Large intestine (tissue), 3 donors: ENCODE data around the gene PLEKHA6. TPM values are rescaled to one million over a fixed set of nuclear protein-coding genes. Genes with fewer than 3 reads are reported as not detected.

Source experiments
- DNase-seq, 2 donors: peaks; one replicate each; pipeline versions ENCODE4 v3.0.0 to v3.0.0-alpha.2; 2013
- H3K27ac ChIP-seq: one replicate; pipeline ENCODE4 v1.5.1; 2013; ENCODE audit warnings: low read length
- H3K27me3 ChIP-seq: 2 replicates; pipeline ENCODE4 v1.6.1; 2013; ENCODE audit warnings: low read length; ENCODE audit not compliant: control insufficient read depth, insufficient read depth
- H3K36me3 ChIP-seq: 2 replicates; pipeline ENCODE4 v1.6.1; 2013; ENCODE audit warnings: low read length; ENCODE audit not compliant: control insufficient read depth, insufficient read depth
- H3K4me1 ChIP-seq: one replicate; pipeline ENCODE4 v1.6.1; 2013; ENCODE audit warnings: low read length; ENCODE audit not compliant: control insufficient read depth, insufficient read depth
- H3K4me3 ChIP-seq: one replicate; pipeline ENCODE4 v1.5.1; 2013; ENCODE audit warnings: low read length
- H3K9me3 ChIP-seq: one replicate; pipeline ENCODE4 v1.6.1; 2013; ENCODE audit warnings: mild to moderate bottlenecking, low read depth, low read length, moderate library complexity; ENCODE audit not compliant: control insufficient read depth
- WGBS: methylation state at CpG from one replicate; pipeline ENCODE4 v1.1.5; 2013; ENCODE audit warnings: low lambda C conversion rate; ENCODE audit not compliant: insufficient coverage; 5-methylcytosine and 5-hydroxymethylcytosine counted together
- polyA plus RNA-seq: library from polyadenylated mRNA; unstranded; fragments of 120-200 nt; gene quantifications from one replicate; pipeline ENCODE4 v1.2.1, GENCODE V29; 2013

The PLEKHA6 gene
- polyA plus RNA-seq, 1 donor, result 59.3 TPM

GRCh38 chr1:204286831-204287421, 72.8 kb downstream of the PLEKHA6 start:
- H3K27me3 ChIP-seq, result no peaks in the 10 kb centered on the region
- H3K4me3 ChIP-seq, result peak overlapping the region; percentile 32
- peak overlapping the region; percentile 65 for H3K27ac ChIP-seq
- no peaks in the 10 kb centered on the region for H3K9me3 ChIP-seq
- H3K4me1 ChIP-seq, result peaks cover 57% of the 10 kb centered on the region
- H3K36me3 ChIP-seq, result peaks cover 2% of the 10 kb centered on the region
- no CpG with 5 or more reads among the region's 8 CpGs for WGBS
- DNase-seq, result peak in 1 of 2 donors; percentile 64

GRCh38 chr1:204286315-204286714, 73.4 kb downstream of the PLEKHA6 start:
- peak overlapping the region; percentile 2 for H3K4me3 ChIP-seq
- DNase-seq, result no peak
- H3K36me3 ChIP-seq, result peaks cover 5% of the 10 kb centered on the region
- H3K27me3 ChIP-seq, result no peaks in the 10 kb centered on the region
- no CpG with 5 or more reads among the region's 5 CpGs for whole genome bisulfite sequencing
- no peaks in the 10 kb centered on the region for H3K9me3 ChIP-seq
- peak overlapping the region; percentile 65 for H3K27ac ChIP-seq
- H3K4me1 ChIP-seq, result peaks cover 58% of the 10 kb centered on the region

GRCh38 chr1:204285436-204286305, 74.1 kb downstream of the PLEKHA6 start:
- DNase-seq, result peak; percentile 43 to 64
- H3K27ac ChIP-seq, result peak overlapping the region; percentile 65
- no CpG with 5 or more reads among the region's 13 CpGs for WGBS
- H3K27me3 ChIP-seq, result no peaks in the 10 kb centered on the region
- H3K4me3 ChIP-seq, result peak overlapping the region; percentile 2
- H3K9me3 ChIP-seq, result no peaks in the 10 kb centered on the region
- H3K36me3 ChIP-seq, result peaks cover 5% of the 10 kb centered on the region
- peaks cover 60% of the 10 kb centered on the region for H3K4me1 ChIP-seq

GRCh38 chr1:204284929-204285328, 74.8 kb downstream of the PLEKHA6 start:
- no peak for DNase-seq
- H3K27me3 ChIP-seq, result no peaks in the 10 kb centered on the region
- no peaks in the 10 kb centered on the region for H3K9me3 ChIP-seq
- no peak overlapping the region for H3K4me3 ChIP-seq
- peaks cover 5% of the 10 kb centered on the region for H3K36me3 ChIP-seq
- WGBS, result no CpG with 5 or more reads among the region's 2 CpGs
- H3K27ac ChIP-seq, result no peak overlapping the region
- H3K4me1 ChIP-seq, result peaks cover 67% of the 10 kb centered on the region

GRCh38 chr1:204283711-204284651, 75.7 kb downstream of the PLEKHA6 start:
- DNase-seq, result no peak
- H3K27ac ChIP-seq, result no peak overlapping the region
- H3K4me1 ChIP-seq, result peaks cover 71% of the 10 kb centered on the region
- H3K9me3 ChIP-seq, result no peaks in the 10 kb centered on the region
- H3K4me3 ChIP-seq, result no peak overlapping the region
- no peaks in the 10 kb centered on the region for H3K27me3 ChIP-seq
- 78% methylated on average over 3 of the region's 9 CpGs for WGBS
- H3K36me3 ChIP-seq, result peaks cover 5% of the 10 kb centered on the region

- no CpG with 5 or more reads among the region's 11 CpGs for WGBS
- Histone ChIP-seq H3K27ac (no peak overlapping the region), H3K4me3 (no peak overlapping the region), H3K36me3 (peaks cover 5% of the 10 kb centered on the region), H3K27me3 (no peaks in the 10 kb centered on the region), H3K9me3 (no peaks in the 10 kb centered on the region), H3K4me1 (peaks cover 69% of the 10 kb centered on the region)
- DNase-seq, result no peak
Measured at GRCh38 chr1:204282761-204283221, 76.9 kb downstream of the PLEKHA6 start.

GRCh38 chr1:204280099-204280961, 79.4 kb downstream of the PLEKHA6 start:
- H3K27ac ChIP-seq, result peak overlapping the region; percentile 20
- 60% methylated on average over 1 of the region's 5 CpGs for WGBS

GRCh38 chr1:204278958-204279357, 80.8 kb downstream of the PLEKHA6 start:
- no peaks in the 10 kb centered on the region for H3K9me3 ChIP-seq
- H3K27me3 ChIP-seq, result no peaks in the 10 kb centered on the region
- WGBS, result no CpG with 5 or more reads among the region's 4 CpGs
- DNase-seq, result peak in 1 of 2 donors; percentile 48
- H3K4me1 ChIP-seq, result peaks cover 57% of the 10 kb centered on the region
- no peak overlapping the region for H3K4me3 ChIP-seq
- peak overlapping the region; percentile 37 for H3K27ac ChIP-seq
- peaks cover 25% of the 10 kb centered on the region for H3K36me3 ChIP-seq

More at GRCh38 chr1:204280099-204280961, 79.4 kb downstream of the PLEKHA6 start:
- Histone ChIP-seq H3K4me3 (no peak overlapping the region), H3K9me3 (no peaks in the 10 kb centered on the region), H3K27me3 (no peaks in the 10 kb centered on the region), H3K36me3 (peaks cover 21% of the 10 kb centered on the region), H3K4me1 (peaks cover 60% of the 10 kb centered on the region)
- no peak for DNase-seq

- Histone ChIP-seq H3K4me1 (peaks cover 56% of the 10 kb centered on the region), H3K36me3 (peaks cover 32% of the 10 kb centered on the region), H3K27me3 (no peaks in the 10 kb centered on the region), H3K9me3 (no peaks in the 10 kb centered on the region), H3K27ac (peak overlapping the region; percentile 37), H3K4me3 (no peak overlapping the region)
- no peak for DNase-seq
- WGBS, result 25% methylated on average over 2 of the region's 4 CpGs
Measured at GRCh38 chr1:204278251-204278650, 81.5 kb downstream of the PLEKHA6 start.
